GM12865 (cell line): ENCODE data around the gene ABCC8.

Source experiments
- DNase-seq: peaks from one replicate; pipeline ENCODE4 v3.0.0; 2010; ENCODE audit warnings: low read depth
- H3K4me3 ChIP-seq: 2 replicates; pipeline ENCODE4 v1.5.1; 2011; ENCODE audit warnings: mild to moderate bottlenecking, low read depth, low read length, control low read depth
- TF ChIP-seq, protein P1 (sequence below): IDR thresholded peaks from 2 replicates; pipeline ENCODE4 v1.5.1; 2011; ENCODE audit warnings: low read length, control low read depth, low read depth, inconsistent platforms; ENCODE audit not compliant: insufficient read depth; ENCODE audit errors: missing control alignments

Gene ABCC8

DNA sequence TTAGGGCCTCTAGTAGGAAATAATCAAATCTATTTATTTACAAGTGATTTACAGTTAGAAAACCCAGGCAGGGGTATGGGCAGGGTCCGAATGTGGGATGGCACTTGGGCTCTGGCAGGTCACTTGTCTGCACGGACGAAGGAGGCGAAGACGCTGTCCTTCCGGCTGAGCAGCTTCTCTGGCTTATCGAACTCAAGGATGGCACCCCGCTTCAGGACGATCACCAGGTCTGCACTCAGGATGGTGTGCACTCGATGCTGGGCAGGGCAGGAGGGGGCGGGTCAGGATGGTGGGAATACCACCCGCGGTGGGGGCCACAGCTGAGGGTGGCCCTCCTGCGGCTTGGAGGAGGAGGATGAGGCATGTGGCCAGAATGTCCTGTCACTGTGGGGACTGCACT lies 83.8 kb downstream of the ABCC8 start:
- no peak for DNase-seq
- no peak overlapping the region for H3K4me3 ChIP-seq
- TF ChIP-seq, protein P1, sequence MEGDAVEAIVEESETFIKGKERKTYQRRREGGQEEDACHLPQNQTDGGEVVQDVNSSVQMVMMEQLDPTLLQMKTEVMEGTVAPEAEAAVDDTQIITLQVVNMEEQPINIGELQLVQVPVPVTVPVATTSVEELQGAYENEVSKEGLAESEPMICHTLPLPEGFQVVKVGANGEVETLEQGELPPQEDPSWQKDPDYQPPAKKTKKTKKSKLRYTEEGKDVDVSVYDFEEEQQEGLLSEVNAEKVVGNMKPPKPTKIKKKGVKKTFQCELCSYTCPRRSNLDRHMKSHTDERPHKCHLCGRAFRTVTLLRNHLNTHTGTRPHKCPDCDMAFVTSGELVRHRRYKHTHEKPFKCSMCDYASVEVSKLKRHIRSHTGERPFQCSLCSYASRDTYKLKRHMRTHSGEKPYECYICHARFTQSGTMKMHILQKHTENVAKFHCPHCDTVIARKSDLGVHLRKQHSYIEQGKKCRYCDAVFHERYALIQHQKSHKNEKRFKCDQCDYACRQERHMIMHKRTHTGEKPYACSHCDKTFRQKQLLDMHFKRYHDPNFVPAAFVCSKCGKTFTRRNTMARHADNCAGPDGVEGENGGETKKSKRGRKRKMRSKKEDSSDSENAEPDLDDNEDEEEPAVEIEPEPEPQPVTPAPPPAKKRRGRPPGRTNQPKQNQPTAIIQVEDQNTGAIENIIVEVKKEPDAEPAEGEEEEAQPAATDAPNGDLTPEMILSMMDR: no peak

DNA sequence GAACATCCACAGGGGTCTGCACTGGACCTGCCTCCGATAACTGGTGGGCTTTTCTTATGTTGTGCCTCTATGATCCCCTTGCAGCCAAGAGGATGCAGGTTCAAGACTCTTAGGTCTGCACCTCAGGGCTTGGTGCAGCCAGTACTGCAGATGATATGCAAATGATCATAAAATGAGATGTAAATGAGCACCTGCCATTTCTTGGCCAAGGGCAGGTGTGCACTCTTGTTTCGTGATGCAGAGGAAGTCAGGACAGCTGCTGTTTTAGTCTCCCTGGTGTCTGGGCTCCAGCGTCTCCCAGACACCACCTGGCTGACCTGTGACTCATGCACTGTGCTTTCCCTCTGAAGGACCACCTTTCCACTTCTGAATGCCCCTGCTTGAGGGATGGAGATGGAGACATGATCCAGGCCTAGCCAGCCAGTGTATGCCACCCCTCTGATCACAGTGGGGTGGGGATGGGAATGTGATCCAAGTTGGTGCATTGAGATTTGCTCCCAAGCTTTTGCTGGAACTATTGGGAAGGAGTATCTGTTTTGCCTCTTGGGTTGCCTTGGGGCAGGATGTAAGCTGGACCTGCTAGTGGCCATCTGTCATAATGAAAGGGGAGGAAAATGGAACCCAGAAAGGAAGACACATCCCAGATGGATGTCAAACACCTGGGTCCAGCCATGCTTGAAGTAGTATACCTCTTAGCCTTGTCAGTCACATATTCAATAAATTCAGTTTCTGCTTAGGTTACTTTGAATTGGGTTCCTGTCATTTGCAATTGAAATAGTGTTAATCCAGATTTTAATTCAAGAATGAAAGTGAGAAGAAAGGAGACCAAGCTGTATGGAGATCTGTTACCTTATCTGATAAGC lies 84.9 kb downstream of the ABCC8 start:
- no peak overlapping the region for H3K4me3 ChIP-seq
- TF ChIP-seq, protein P1: no peak
- DNase-seq: peak; percentile 35

DNA sequence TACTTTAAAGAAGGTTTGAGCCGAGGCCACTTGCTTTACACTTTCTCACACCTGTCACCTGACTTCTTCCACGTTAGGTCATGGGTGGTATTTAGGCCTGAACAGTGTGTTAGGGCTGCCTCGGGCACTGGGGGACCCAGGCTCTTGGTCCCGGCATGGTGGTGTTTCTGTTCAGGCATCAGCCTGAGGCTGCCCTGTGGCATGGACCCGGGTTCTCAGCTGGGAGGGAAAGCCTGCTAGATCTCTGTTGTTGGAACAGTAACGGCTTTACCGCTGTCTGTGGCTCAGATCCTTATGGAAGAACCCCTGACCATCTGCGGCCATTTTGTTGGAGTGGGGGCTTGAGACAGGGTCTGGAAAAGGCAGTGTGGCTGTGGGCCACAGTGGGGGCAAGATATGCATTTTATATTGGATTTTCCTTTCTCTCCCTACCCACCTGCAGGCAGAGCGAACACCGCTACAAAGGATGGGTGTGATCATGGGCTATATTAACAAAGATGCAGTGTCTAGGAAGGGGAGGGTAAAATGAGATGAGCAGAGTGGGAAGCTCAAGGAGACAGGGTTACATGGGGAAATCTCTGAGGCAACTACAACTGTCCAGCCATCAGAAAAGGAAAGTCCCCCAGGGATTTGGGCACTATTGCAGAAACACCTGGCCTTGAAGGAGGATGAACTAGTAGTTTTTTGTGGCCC lies 86.5 kb downstream of the ABCC8 start:
- TF ChIP-seq, protein P1: no peak
- no peak overlapping the region for H3K4me3 ChIP-seq
- no peak for DNase-seq

DNA sequence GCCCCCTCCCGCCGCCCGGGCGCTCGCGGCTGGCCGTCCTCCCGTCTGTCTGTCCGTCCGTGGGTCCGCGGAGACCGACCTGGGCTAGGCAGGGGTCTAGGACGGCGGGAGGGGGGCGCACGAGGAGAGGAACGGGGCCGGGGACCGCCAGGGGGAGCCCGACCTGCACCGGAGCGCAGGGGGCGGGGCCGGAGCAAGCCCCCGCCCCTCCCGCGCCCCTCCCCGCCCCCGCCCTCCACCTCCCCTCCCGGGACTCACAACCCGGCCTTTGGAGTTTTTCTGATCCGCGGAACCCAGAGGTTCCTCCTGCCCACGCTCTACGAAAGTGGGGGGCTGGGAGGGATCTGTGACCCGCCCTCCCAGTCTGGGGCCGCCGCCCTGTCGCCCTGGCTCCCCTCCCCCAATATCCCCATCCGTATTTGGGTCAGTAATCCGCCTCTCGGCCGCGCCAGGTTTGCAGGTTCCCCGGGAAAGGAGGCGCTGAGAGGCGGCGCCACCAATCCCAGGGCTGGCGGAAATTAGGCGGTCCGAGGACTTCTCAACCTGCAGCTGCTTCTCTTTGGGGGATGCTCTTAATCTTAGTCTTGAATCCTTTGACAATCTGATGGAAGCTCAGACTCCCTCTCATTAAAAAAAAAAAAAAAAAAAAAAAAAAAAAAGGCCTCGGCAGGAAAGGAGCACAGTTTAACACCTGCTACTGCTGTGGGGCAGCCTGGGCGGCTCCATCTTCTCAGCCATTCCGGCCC lies 87.3 kb downstream of the ABCC8 start:
- H3K4me3 ChIP-seq: peak overlapping the region; percentile 45
- TF ChIP-seq, protein P1: peak; percentile 55
- peak; percentile 71 for DNase-seq

DNA sequence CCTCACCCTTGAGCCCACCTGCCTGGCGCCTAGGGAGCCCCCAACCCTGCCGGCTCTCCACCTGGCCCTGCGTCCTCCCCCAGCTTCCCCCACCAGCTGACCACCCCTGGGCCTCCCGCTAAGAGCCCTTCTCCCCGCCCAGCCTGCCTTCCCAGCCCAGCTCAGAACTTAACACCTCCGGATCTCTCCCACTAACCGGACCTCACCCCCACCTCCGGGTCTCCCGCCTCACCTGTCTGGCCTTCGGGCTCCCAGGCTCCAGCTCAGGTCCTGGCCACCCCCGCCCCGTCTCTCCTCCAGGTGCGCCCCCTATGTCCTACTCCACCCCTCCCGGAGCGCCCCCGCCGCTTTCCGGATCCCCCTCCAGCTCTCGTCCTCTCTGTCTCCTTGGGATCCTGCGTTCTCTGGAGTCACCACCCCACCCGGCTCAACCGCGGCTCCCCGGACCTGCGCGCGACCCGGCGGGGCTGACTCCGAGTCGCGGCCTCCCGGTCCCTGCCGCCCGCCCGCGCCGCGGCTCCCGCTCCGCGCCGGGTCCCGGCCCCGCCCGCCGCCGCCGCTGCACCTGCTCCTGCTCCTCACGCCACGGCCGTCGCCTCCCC lies 87.9 kb downstream of the ABCC8 start, which contains the start of gene KCNJ11:
Gene KCNJ11 (minus strand): TSS at position 51 of the 602 bp plus-strand sequence. CDS start 568 bp downstream, outside the sequence.
- DNase-seq: no peak
- H3K4me3 ChIP-seq: peak within 1 kb of the TSS; percentile 45
- TF ChIP-seq, protein P1: no peak

DNA sequence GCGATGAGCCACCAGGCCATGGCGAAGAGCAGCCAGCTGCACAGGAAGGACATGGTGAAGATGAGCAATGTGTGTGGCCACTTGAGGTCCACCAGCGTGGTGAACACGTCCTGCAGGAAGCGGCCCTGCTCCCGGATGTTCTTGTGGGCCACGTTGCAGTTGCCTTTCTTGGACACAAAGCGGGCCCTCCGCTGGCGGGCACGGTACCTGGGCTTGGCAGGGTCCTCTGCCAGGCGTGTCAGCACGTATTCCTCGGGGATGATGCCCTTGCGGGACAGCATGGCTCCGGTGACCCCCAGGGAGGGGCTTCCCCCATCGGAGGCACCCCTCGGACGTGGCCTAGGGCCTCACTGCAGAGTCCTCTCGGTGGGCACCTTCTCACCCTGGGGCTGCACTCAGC lies 88.8 kb downstream of the ABCC8 start:
- TF ChIP-seq, protein P1: no peak
- no peak overlapping the region for H3K4me3 ChIP-seq
- DNase-seq: no peak
